Body of pancreas (tissue), 4 donors: ENCODE results near the gene YEATS2.

Source experiments
- CTCF ChIP-seq, 7 experiments: fragments of 450-650 bp in 4 of 7; fragments of 200-600 bp in 3 of 7; sonication (generic) in 3 of 7; IDR thresholded peaks; one replicate each; pipeline ENCODE4 v1.5.1; 2016 to 2019; ENCODE audit warnings: antibody characterized with exemption in 7 of 7
- POLR2A ChIP-seq, 3 donors: fragments of 450-650 bp; IDR thresholded peaks; one replicate each; pipeline ENCODE4 v1.6.1; 2016; ENCODE audit warnings: antibody characterized with exemption in 3 of 3, mild to moderate bottlenecking in 2 of 3

- TF ChIP-seq CTCF (IDR thresholded peaks at IDR 0.05): no peak
- no peak for TF ChIP-seq POLR2A (IDR thresholded peaks at IDR 0.05)
These were observed 82.4 kb downstream of the YEATS2 start for GRCh38 chr3:183779896-183780465.
